Measurements from ENCODE around the gene TSPEAR. TPM values are rescaled to one million over a fixed set of nuclear protein-coding genes. Genes with fewer than 3 reads are reported as not detected.

Gene TSPEAR
- total RNA-seq, 1 experiment from 2014 or later = not detected

GRCh38 chr21:44573630-44574456 lies 137.5 kb downstream of the TSPEAR start, which contains the start of gene KRTAP10-4:
Gene KRTAP10-4, plus strand, starts transcription at chr21:44573729. Its CDS starts 30 bp downstream, at chr21:44573759.

GRCh38 chr21:44558695-44559094 lies 152.7 kb downstream of the TSPEAR start, which contains the start of gene KRTAP10-3:
Gene KRTAP10-3, minus strand, starts transcription at chr21:44558795. Its CDS starts 80 bp downstream, at chr21:44558715.

GRCh38 chr21:44551340-44551961 lies 159.9 kb downstream of the TSPEAR start, which contains the start of gene KRTAP10-2:
Gene KRTAP10-2, minus strand, starts transcription at chr21:44551505. Its CDS starts 47 bp downstream, at chr21:44551458.

DNA sequence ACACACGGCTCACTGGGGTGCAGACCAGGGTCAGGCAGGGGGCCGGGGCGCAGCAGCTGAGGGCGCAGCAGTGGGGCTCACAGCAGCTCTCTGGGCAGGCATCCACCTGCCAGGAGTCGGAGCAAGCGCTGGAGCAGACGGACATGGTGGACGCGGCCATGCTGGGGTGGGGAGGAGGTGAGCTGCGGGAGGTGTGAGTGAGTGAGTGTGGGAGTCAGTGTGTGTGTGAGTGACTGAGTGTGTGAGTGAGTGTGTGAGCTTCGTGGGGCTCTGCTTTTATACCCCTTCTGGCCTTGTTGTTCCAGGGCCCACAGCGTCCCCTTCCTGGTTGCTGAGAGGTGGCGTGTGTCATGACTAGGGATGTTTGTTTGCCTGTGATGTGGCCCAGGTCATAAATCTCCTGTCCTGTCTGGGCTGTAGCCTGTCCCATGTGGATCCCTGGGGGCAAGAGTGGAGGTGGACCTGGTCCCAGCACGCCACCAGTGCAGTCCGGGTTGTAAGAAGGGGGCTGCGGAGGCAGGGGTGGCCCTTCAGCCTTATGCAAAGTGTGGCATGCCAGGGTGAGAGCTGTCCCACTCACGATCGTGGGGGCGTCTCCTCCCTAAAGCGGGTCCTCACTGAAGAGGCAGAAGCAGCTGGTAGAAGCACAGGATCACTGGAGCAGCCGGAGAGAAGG lies 171.2 kb downstream of the TSPEAR start, which contains the start of gene KRTAP10-1:
TSS of gene KRTAP10-1 (minus strand) at position 205 of the 676 bp plus-strand sequence. CDS start at position 160, 45 bp downstream.

GRCh38 chr21:44454747-44455523 lies 256.4 kb downstream of the TSPEAR start, which contains the start of gene LRRC3:
Gene LRRC3, plus strand, starts transcription at chr21:44455510. Its CDS starts 1,135 bp downstream, at chr21:44456645.

Other genes starting within 250 kb of the TSPEAR start
- not detected in 5 replicates for gene KRTAP10-1, start 171.4 kb downstream of the TSPEAR start, total RNA-seq (2022; extraction: Qiagen RNA extraction)
- not detected in 5 replicates for gene KRTAP10-2, start 160.1 kb downstream of the TSPEAR start, total RNA-seq (2022; extraction: Qiagen RNA extraction)
- not detected in 5 replicates for gene KRTAP10-3, start 152.8 kb downstream of the TSPEAR start, total RNA-seq (2022; extraction: Qiagen RNA extraction)
- gene KRTAP10-4, start 137.8 kb downstream of the TSPEAR start, total RNA-seq (2022; extraction: Qiagen RNA extraction) = not detected in 5 replicates
- not detected in 5 replicates for gene KRTAP10-5, start 131.0 kb downstream of the TSPEAR start, total RNA-seq (2022; extraction: Qiagen RNA extraction)
- gene KRTAP10-6, start 119.1 kb downstream of the TSPEAR start, total RNA-seq (2022; extraction: Qiagen RNA extraction) = not detected in 5 replicates
- not detected in 5 replicates for gene KRTAP10-7, start 111.0 kb downstream of the TSPEAR start, total RNA-seq (2022; extraction: Qiagen RNA extraction)
- not detected in 5 replicates for gene KRTAP10-8, start 99.5 kb downstream of the TSPEAR start, total RNA-seq (2022; extraction: Qiagen RNA extraction)
- gene KRTAP10-9, start 84.5 kb downstream of the TSPEAR start, total RNA-seq (2022; extraction: Qiagen RNA extraction) = not detected in 5 replicates
- gene KRTAP10-10, start 74.2 kb downstream of the TSPEAR start, total RNA-seq (2022; extraction: Qiagen RNA extraction) = not detected in 5 replicates
- not detected in 5 replicates for gene KRTAP10-11, start 65.2 kb downstream of the TSPEAR start, total RNA-seq (2022; extraction: Qiagen RNA extraction)
- gene KRTAP12-4, start 56.9 kb downstream of the TSPEAR start, total RNA-seq (2022; extraction: Qiagen RNA extraction) = not detected in 5 replicates
- not detected in 5 replicates for gene KRTAP12-3, start 53.6 kb downstream of the TSPEAR start, total RNA-seq (2022; extraction: Qiagen RNA extraction)
- gene KRTAP12-2, start 44.6 kb downstream of the TSPEAR start, total RNA-seq (2022; extraction: Qiagen RNA extraction) = not detected in 5 replicates
- not detected in 5 replicates for gene KRTAP12-1, start 29.4 kb downstream of the TSPEAR start, total RNA-seq (2022; extraction: Qiagen RNA extraction)
- gene KRTAP10-12, start 14.4 kb downstream of the TSPEAR start, total RNA-seq (2022; extraction: Qiagen RNA extraction) = not detected in 5 replicates
- 30.3 to 39.6 TPM (median 32.3 TPM) in 5 replicates for gene UBE2G2, start 90.2 kb upstream of the TSPEAR start, total RNA-seq (2022; extraction: Qiagen RNA extraction)
- 59.2 to 68.0 TPM (median 64.4 TPM) in 5 replicates for gene SUMO3, start 106.5 kb upstream of the TSPEAR start, total RNA-seq (2022; extraction: Qiagen RNA extraction)
- 93.7 to 101 TPM (median 97.6 TPM) in 5 replicates for gene PTTG1IP, start 162.1 kb upstream of the TSPEAR start, total RNA-seq (2022; extraction: Qiagen RNA extraction)
- 0.48 to 0.85 TPM (median 0.84 TPM) in 5 replicates for gene ITGB2, start 209.3 kb upstream of the TSPEAR start, total RNA-seq (2022; extraction: Qiagen RNA extraction)
- gene SLX9, start 228.5 kb upstream of the TSPEAR start, total RNA-seq (2022; extraction: Qiagen RNA extraction) = 40.0 to 62.2 TPM (median 59.7 TPM) in 5 replicates

All from A549 treated with AZD2906 at 1 μM for 4 hours (cell line).